ENCODE data around the gene PLA2G7.

DNA sequence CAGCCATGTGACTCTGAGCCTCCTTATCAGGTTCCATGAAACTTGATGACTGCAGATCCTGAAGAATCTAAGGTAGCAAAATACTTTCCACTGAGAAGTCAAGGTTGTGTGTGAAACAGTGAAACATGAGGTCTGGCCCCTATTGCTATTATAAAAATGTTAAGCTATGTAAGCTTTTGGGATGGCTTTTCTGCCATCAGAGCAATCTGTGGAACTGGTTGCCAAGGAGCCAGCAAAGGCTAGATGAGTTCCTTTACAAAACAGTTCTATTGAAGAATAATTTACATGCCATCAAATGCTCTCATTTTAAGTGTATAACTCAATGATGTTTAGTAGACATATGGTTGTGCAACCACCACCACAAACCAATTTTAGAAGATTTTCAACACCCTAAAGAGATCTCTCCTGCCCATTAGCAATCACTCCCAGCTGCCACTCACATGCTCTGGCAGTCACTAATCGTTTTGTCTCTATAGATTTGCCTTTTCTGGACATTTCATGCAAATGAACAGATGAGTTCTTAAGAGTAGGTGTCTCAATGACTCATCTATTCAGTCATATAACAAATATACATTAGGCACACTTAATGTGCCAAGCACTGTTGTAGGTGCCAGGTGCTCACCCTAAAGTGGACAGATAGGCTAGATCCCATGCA is 38.2 kb upstream of the PLA2G7 start:
- TF ChIP-seq TAF1 (IDR thresholded peaks at IDR 0.05; ENCODE audit: low read depth, low read length) (no peak), POLR2AphosphoS5 (IDR thresholded peaks at IDR 0.05; ENCODE audit: low read depth, low read length) (no peak), POLR2A (IDR thresholded peaks at IDR 0.05; ENCODE audit: low read depth, low read length) (no peak)

All from GM12891 (cell line).